Head of caudate nucleus (tissue), 42 donors: ENCODE measurements around the gene ZDHHC14.

Experiments
- DNase-seq, 42 donors: peaks; one replicate each; pipeline versions ENCODE4 v3.0.0 to v3.0.0-alpha.2; 2020 to 2021; ENCODE audit warnings: mixed read lengths in 7 of 42
- intact Hi-C: fragments of 100-400 bp; cut with DNase I; formaldehyde crosslinking; loops from one replicate; pipeline ENCODE4 v1.15.0; 2022

ZDHHC14 gene

GRCh38 chr6:157669323-157669722, 288.3 kb downstream of the ZDHHC14 start:
- intact Hi-C loops = loop anchor here (5.0 kb wide), 1 partner anchor 347 kb away; the partner anchor contains the start of gene TMEM242
- no peak for DNase-seq

- intact Hi-C loops = loop anchor here (5.0 kb wide), 1 partner anchor 347 kb away; the partner anchor contains the start of gene TMEM242
- peak; percentile 44 to 86 (median 71) for DNase-seq
Measured at GRCh38 chr6:157669747-157670216, 288.8 kb downstream of the ZDHHC14 start.

- no peak for DNase-seq
- intact Hi-C loops = no loop called here
Measured at GRCh38 chr6:157670466-157671186, 289.6 kb downstream of the ZDHHC14 start.

- DNase-seq = no peak
- intact Hi-C loops = no loop called here
Measured at GRCh38 chr6:157672726-157673412, 291.9 kb downstream of the ZDHHC14 start.

GRCh38 chr6:157673596-157673995, 292.6 kb downstream of the ZDHHC14 start:
- intact Hi-C loops = no loop called here
- no peak for DNase-seq

GRCh38 chr6:157674061-157674460, 293.1 kb downstream of the ZDHHC14 start:
- intact Hi-C loops = no loop called here
- DNase-seq = no peak

- no peak for DNase-seq
- intact Hi-C loops = no loop called here
Measured at GRCh38 chr6:157675831-157676230, 294.8 kb downstream of the ZDHHC14 start.

- no peak for DNase-seq
- intact Hi-C loops = no loop called here
Measured at GRCh38 chr6:157676241-157676640, 295.3 kb downstream of the ZDHHC14 start.

- no peak for DNase-seq
- intact Hi-C loops = no loop called here
Measured at GRCh38 chr6:157677235-157677634, 296.2 kb downstream of the ZDHHC14 start.

GRCh38 chr6:157679605-157680580, 298.9 kb downstream of the ZDHHC14 start:
- DNase-seq = no peak
- intact Hi-C loops = no loop called here

GRCh38 chr6:157681041-157681650, 300.2 kb downstream of the ZDHHC14 start:
- DNase-seq = no peak
- intact Hi-C loops = no loop called here

- intact Hi-C loops = no loop called here
- DNase-seq = no peak
Measured at GRCh38 chr6:157682856-157683481, 302.0 kb downstream of the ZDHHC14 start.

GRCh38 chr6:157683707-157684106, 302.7 kb downstream of the ZDHHC14 start:
- intact Hi-C loops = no loop called here
- DNase-seq = no peak

GRCh38 chr6:157684620-157685299, 303.8 kb downstream of the ZDHHC14 start:
- intact Hi-C loops = no loop called here
- no peak for DNase-seq

- no peak for DNase-seq
- intact Hi-C loops = no loop called here
Measured at GRCh38 chr6:157685596-157686280, 304.7 kb downstream of the ZDHHC14 start.

GRCh38 chr6:157688275-157688959, 307.4 kb downstream of the ZDHHC14 start:
- DNase-seq = no peak
- intact Hi-C loops = no loop called here
